HG02943 (cell line): Measurements from ENCODE around the gene ELP5.
"Not testable (repeated sequence)": the region's sequence is repeated elsewhere in the genome, so short reads cannot be mapped to it uniquely, and the experiment has no call there.

Experiments
- ATAC-seq: cut with Tn5 transposase; IDR thresholded peaks from one replicate; pipeline ENCODE4 v1.9.1; 2021; ENCODE audit warnings: mild to moderate bottlenecking, low read depth, moderate library complexity; ENCODE audit not compliant: unreplicated experiment

ELP5 gene

GRCh38 chr17:7235693-7236665 lies 16.0 kb upstream of the ELP5 start:
- ATAC-seq: no peak

- ATAC-seq: no peak
Observed at GRCh38 chr17:7236808-7237207, 15.2 kb upstream of the ELP5 start.

GRCh38 chr17:7237266-7237760 lies 14.7 kb upstream of the ELP5 start:
- no peak for ATAC-seq

GRCh38 chr17:7237761-7238419 lies 14.1 kb upstream of the ELP5 start:
- no peak for ATAC-seq

- no peak for ATAC-seq
Observed at GRCh38 chr17:7238420-7239090, 13.5 kb upstream of the ELP5 start.

GRCh38 chr17:7239091-7240027 lies 12.7 kb upstream of the ELP5 start, which contains the start of gene PHF23:
TSS of gene PHF23 (minus strand) at chr17:7239457. CDS start at chr17:7239279, 178 bp downstream.
- peak; percentile 52 for ATAC-seq

GRCh38 chr17:7240375-7240774 lies 11.6 kb upstream of the ELP5 start:
- ATAC-seq: no peak

- no peak for ATAC-seq
Observed at GRCh38 chr17:7241090-7241733, 10.8 kb upstream of the ELP5 start.

- peak; percentile 28 for ATAC-seq
Observed at GRCh38 chr17:7241783-7242716, 10.0 kb upstream of the ELP5 start, which contains the start of gene GABARAP. TSS of gene GABARAP (minus strand) at chr17:7242449. CDS start at chr17:7242330, 119 bp downstream.

GRCh38 chr17:7242717-7243452 lies 9.1 kb upstream of the ELP5 start:
- ATAC-seq: peak; percentile 41

- ATAC-seq: no peak
Observed at GRCh38 chr17:7243453-7243729, 8.6 kb upstream of the ELP5 start.

GRCh38 chr17:7243838-7244237 lies 8.2 kb upstream of the ELP5 start:
- not testable (repeated sequence) for ATAC-seq

- ATAC-seq: no peak
Observed at GRCh38 chr17:7246779-7247178, 5.2 kb upstream of the ELP5 start.

GRCh38 chr17:7248796-7249195 lies 3.2 kb upstream of the ELP5 start:
- no peak for ATAC-seq

- ATAC-seq: no peak
Observed at GRCh38 chr17:7249214-7249613, 2.8 kb upstream of the ELP5 start.

- no peak for ATAC-seq
Observed at GRCh38 chr17:7249830-7250229, 2.2 kb upstream of the ELP5 start.
